Liver (tissue), 9 donors: ENCODE data around the gene PLA2G2F. TPM values are rescaled to one million over a fixed set of nuclear protein-coding genes. Genes with fewer than 3 reads are reported as not detected.
"Not testable (repeated sequence)": the region's sequence is repeated elsewhere in the genome, so short reads cannot be mapped to it uniquely, and the experiment has no call there.

Source experiments
- DNase-seq: peaks from one replicate; pipeline ENCODE4 v3.0.0-alpha.2; 2017; ENCODE audit warnings: low spot score
- H3K27ac ChIP-seq, 2 donors: one replicate each; pipeline ENCODE4 v1.7.0; 2013; ENCODE audit warnings: inconsistent platforms in 2 of 2, low read length in 2 of 2, control low read depth in 1 of 2, low read depth in 1 of 2, mild to moderate bottlenecking in 1 of 2
- H3K27me3 ChIP-seq, 4 donors: one replicate each; pipeline versions ENCODE4 v1.6.1 to v1.7.0; 2013; ENCODE audit warnings: low read length in 3 of 4, inconsistent platforms in 1 of 4, mild to moderate bottlenecking in 1 of 4, moderate library complexity in 1 of 4; ENCODE audit not compliant: control insufficient read depth in 4 of 4, insufficient read depth in 4 of 4
- H3K36me3 ChIP-seq, 4 donors: one replicate each; pipeline versions ENCODE4 v1.6.1 to v1.7.0; 2013; ENCODE audit warnings: low read length in 3 of 4, mild to moderate bottlenecking in 3 of 4, low read depth in 1 of 4, moderate library complexity in 1 of 4; ENCODE audit not compliant: control insufficient read depth in 4 of 4, insufficient read depth in 3 of 4
- H3K4me1 ChIP-seq, 4 donors: one replicate each; pipeline versions ENCODE4 v1.6.1 to v1.7.0; 2013; ENCODE audit warnings: low read length in 3 of 4, mild to moderate bottlenecking in 3 of 4, moderate library complexity in 1 of 4; ENCODE audit not compliant: control insufficient read depth in 4 of 4, insufficient read depth in 4 of 4
- H3K4me3 ChIP-seq, 3 donors: one replicate each; pipeline versions ENCODE4 v1.6.1 to v1.7.0; 2013; ENCODE audit warnings: low read length in 3 of 3, control low read depth in 1 of 3, low read depth in 1 of 3, mild to moderate bottlenecking in 1 of 3
- H3K9ac ChIP-seq, 2 donors: one replicate each; pipeline ENCODE4 v1.7.0; 2013; ENCODE audit warnings: low read length in 2 of 2, mild to moderate bottlenecking in 2 of 2, moderate library complexity in 2 of 2, control low read depth in 1 of 2, low read depth in 1 of 2
- H3K9me3 ChIP-seq, 4 donors: one replicate each; pipeline versions ENCODE4 v1.6.1 to v1.7.0; 2013; ENCODE audit warnings: low read length in 3 of 4; ENCODE audit not compliant: control insufficient read depth in 4 of 4
- ATF3 ChIP-seq: IDR thresholded peaks from 2 replicates; pipeline ENCODE4 v1.6.1; 2016; ENCODE audit warnings: antibody characterized with exemption
- FOXA1 ChIP-seq: IDR thresholded peaks from 2 replicates; pipeline ENCODE4 v1.6.1; 2016; ENCODE audit warnings: antibody characterized with exemption
- HNF4A ChIP-seq, 2 donors: conservative IDR thresholded peaks; 2 replicates each; pipeline ENCODE4 v1.6.1; 2016; ENCODE audit warnings: antibody characterized with exemption in 2 of 2, mild to moderate bottlenecking in 2 of 2
- HNF4G ChIP-seq: IDR thresholded peaks from 2 replicates; pipeline ENCODE4 v1.6.1; 2016; ENCODE audit warnings: antibody characterized with exemption
- JUND ChIP-seq, 2 donors: IDR thresholded peaks; 2 replicates each; pipeline ENCODE4 v1.6.1; 2016; ENCODE audit warnings: antibody characterized with exemption in 2 of 2
- REST ChIP-seq: IDR thresholded peaks from 2 replicates; pipeline ENCODE4 v1.6.1; 2016; ENCODE audit warnings: antibody characterized with exemption, mild to moderate bottlenecking
- RXRA ChIP-seq, 2 donors: IDR thresholded peaks; 2 replicates each; pipeline ENCODE4 v1.6.1; 2017 to 2018; ENCODE audit warnings: antibody characterized with exemption in 2 of 2, mild to moderate bottlenecking in 1 of 2
- TAF1 ChIP-seq: conservative IDR thresholded peaks from 2 replicates; pipeline ENCODE4 v1.6.1; 2016; ENCODE audit warnings: antibody characterized with exemption, mild to moderate bottlenecking
- ZBTB33 ChIP-seq: IDR thresholded peaks from 2 replicates; pipeline ENCODE4 v1.6.1; 2016; ENCODE audit warnings: antibody characterized with exemption
- WGBS: extraction: QIAGEN DNeasy Blood & Tissue Kit; methylation state at CpG from one replicate; pipeline ENCODE4 v1.1.7; 2013; 5-methylcytosine and 5-hydroxymethylcytosine counted together
- polyA plus RNA-seq, 2 donors: library from polyadenylated mRNA; stranded (reverse) in 1 of 2; unstranded in 1 of 2; fragments of 200-250 nt in 1 of 2; fragments of >200 nt in 1 of 2; fragmentation: Nextera tagmentation in 1 of 2; extraction: Ambion mirVana in 1 of 2; gene quantifications; one replicate each; pipeline versions ENCODE4 v1.2.1 to v1.2.3, GENCODE V29; 2013 to 2015
- total RNA-seq, 2 donors: library from RNA; depleted of rRNA; stranded (reverse); fragments of >200 nt; gene quantifications; one replicate each; pipeline ENCODE4 v1.2.3, GENCODE V29; 2014
- donor health status: healthy.
- donor health status: healthy.
- donor health status: healthy.
- donor health status: healthy.
- donor health status: healthy.

PLA2G2F gene
- total and polyA plus RNA-seq, 4 donors = under 0.01 TPM; not detected in 3

- TF ChIP-seq REST = no peak
- no peak for TF ChIP-seq ATF3
- no peak for TF ChIP-seq FOXA1
- no peak for TF ChIP-seq RXRA (IDR thresholded peaks at IDR 0.05)
- no peak for TF ChIP-seq HNF4A (conservative IDR thresholded peaks at IDR 0.05)
- no peak for TF ChIP-seq TAF1
Observed at GRCh38 chr1:20126041-20126805, 12.9 kb upstream of the PLA2G2F start (continued).

- no peak for TF ChIP-seq JUND (IDR thresholded peaks at IDR 0.05)
- TF ChIP-seq HNF4G = no peak
- no peak for TF ChIP-seq ZBTB33
- H3K9me3 ChIP-seq = no peaks in the 10 kb centered on the region
- H3K36me3 ChIP-seq = no peaks in the 10 kb centered on the region
- no peaks in the 10 kb centered on the region for H3K27me3 ChIP-seq
- H3K27ac ChIP-seq = no peak overlapping the region
- H3K9ac ChIP-seq = no peak overlapping the region
- no peak for DNase-seq
- no peaks in the 10 kb centered on the region for H3K4me1 ChIP-seq
- no peak overlapping the region for H3K4me3 ChIP-seq
- 94% methylated on average over 10 of the region's 10 CpGs for WGBS
Observed at GRCh38 chr1:20126806-20127440, 12.2 kb upstream of the PLA2G2F start.

- H3K4me1 ChIP-seq, H3K4me3 ChIP-seq, H3K9me3 ChIP-seq, DNase-seq, H3K27ac ChIP-seq, H3K9ac ChIP-seq, H3K36me3 ChIP-seq, H3K27me3 ChIP-seq: not testable (repeated sequence)
- WGBS = 86% methylated on average over 3 of the region's 3 CpGs
Observed at GRCh38 chr1:20130518-20130917, 8.6 kb upstream of the PLA2G2F start.
